NCI-H1092 treated with DMSO at 0.1 percent for 48 hours (cell line): Measurements from ENCODE around the gene MIA2.
"Not testable (repeated sequence)": the region's sequence is repeated elsewhere in the genome, so short reads cannot be mapped to it uniquely, and the experiment has no call there.

ENCODE experiments used
- DNase-seq: peaks from one replicate; lab custom pipeline; 2025; lab: John Stamatoyannopoulos, UW

Gene MIA2, protein sequence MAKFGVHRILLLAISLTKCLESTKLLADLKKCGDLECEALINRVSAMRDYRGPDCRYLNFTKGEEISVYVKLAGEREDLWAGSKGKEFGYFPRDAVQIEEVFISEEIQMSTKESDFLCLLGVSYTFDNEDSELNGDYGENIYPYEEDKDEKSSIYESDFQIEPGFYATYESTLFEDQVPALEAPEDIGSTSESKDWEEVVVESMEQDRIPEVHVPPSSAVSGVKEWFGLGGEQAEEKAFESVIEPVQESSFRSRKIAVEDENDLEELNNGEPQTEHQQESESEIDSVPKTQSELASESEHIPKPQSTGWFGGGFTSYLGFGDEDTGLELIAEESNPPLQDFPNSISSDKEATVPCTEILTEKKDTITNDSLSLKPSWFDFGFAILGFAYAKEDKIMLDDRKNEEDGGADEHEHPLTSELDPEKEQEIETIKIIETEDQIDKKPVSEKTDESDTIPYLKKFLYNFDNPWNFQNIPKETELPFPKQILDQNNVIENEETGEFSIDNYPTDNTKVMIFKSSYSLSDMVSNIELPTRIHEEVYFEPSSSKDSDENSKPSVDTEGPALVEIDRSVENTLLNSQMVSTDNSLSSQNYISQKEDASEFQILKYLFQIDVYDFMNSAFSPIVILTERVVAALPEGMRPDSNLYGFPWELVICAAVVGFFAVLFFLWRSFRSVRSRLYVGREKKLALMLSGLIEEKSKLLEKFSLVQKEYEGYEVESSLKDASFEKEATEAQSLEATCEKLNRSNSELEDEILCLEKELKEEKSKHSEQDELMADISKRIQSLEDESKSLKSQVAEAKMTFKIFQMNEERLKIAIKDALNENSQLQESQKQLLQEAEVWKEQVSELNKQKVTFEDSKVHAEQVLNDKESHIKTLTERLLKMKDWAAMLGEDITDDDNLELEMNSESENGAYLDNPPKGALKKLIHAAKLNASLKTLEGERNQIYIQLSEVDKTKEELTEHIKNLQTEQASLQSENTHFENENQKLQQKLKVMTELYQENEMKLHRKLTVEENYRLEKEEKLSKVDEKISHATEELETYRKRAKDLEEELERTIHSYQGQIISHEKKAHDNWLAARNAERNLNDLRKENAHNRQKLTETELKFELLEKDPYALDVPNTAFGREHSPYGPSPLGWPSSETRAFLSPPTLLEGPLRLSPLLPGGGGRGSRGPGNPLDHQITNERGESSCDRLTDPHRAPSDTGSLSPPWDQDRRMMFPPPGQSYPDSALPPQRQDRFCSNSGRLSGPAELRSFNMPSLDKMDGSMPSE (N-terminal part only)

DNA sequence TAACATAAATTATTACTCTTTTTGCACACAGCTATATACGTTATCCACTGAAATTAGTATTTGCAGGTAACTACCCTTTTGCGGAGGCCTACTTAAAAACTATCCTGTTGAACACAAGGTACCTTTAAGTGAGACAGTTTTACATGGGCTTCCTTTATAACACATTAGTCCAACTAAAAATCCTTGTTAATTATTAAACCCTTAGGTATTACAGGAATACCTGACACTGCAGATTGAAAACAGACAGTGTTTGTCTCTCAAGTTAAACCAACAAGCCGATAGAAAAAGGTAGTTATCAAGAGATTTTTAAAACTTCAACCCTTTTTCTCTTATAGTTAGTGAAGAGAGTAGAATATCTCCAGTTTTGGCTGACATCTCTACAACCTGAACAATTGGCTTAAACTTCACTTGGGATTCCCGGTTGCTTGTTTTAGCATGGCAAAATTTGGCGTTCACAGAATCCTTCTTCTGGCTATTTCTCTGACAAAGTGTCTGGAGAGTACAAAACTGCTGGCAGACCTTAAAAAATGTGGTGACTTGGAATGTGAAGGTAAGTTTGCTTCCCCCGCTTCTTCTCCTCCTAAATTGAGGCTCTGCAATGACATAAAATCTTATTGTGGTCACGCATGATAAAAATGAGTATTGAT lies at the start of gene MIA2:
Gene MIA2 (plus strand): TSS at position 236 of the 647 bp plus-strand sequence. CDS start 200 bp downstream, at position 436.
- no peak for DNase-seq

DNA sequence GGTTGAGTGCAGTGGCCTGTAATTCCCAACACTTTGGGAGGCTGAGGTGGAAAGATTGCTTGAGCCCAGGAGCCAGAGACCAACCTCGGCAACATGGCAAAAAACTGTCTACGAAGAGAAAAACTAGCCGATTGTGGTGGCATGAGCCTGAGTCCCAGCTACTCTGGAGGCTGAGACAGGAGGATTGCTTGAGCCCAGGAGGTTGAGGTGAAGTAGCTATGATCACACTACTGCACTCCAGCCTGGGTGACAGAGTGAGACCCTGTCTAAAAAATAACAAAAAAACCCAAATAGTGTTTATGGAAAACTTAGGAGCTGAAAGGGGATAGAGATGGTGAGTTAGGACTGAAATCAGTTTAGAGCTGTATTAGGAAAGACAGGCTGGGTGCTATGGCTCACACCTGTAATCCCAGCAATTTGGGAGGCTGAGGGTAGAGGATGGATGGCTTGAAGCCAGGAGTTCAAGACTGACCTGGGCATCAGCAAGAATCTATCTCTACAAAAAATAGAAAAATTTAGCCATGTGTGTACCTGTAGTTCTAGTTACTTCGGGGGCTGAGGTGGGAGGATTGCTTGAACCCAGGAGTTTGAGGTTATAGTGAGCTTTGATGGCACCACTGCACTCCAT lies 49.0 kb upstream of the MIA2 start:
- no peak for DNase-seq

DNA sequence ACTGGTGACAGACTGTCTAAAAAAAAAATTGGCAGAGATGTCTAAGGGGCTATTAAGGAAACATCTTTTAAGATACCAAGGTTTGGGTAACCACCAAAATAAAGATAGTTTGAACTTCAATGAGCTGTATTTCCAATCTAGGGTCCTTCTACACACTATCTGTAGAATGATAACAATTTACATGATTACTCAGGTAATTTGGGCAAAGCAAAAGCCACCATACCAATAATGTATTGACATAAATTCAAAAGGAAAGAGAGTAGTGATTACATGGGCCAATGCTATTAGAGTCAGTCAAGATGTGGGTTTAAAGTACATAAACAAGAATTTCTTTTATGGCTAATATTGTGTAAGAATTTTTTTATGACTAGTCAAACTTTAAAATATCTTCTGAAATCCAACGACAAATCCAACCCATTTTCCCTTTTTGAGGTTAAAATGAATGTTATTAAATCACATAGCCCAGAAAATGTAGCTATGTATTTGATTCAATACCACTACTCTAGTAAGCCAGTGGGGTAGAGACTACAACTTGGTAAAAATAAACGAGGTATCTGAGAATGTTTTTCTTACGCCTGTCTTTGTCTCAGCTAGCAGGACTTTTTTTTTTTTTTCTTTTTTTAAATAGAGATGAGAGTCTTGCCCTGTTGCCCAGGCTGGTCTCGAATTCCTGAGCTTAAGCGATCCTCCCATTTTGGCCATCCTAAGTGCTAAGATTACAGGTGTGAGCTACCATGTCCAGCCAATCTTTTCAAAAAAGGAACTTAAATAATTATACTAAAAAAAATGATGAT lies 48.3 kb upstream of the MIA2 start:
- DNase-seq, result no peak

DNA sequence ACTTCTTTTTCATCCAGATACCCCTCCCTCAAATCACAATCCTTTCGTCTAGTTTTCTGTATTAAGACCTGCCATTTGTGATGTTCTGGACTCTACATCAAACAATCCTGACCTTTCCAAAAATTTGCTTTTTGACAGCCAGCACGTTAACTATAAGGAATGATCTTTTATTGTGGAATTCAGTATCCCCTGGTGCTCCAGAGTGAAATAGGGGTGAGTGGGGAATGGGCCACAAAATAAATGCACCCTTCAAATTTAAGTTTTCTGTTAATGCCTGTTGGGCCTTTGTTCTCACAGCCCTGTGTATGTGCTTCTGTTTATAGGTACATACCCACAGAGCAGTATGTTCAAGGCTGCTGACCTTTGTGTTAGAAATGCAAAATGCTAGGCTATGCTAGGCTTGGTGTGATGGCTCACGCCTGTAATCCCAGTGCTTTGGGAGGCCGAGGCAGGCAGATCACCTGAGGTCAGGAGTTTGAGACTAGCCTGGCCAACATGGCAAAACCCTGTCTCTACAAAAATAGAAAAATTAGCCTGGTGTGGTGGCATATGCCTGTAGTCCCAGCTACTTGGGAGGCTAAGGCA lies 46.7 kb upstream of the MIA2 start:
- no peak for DNase-seq

DNA sequence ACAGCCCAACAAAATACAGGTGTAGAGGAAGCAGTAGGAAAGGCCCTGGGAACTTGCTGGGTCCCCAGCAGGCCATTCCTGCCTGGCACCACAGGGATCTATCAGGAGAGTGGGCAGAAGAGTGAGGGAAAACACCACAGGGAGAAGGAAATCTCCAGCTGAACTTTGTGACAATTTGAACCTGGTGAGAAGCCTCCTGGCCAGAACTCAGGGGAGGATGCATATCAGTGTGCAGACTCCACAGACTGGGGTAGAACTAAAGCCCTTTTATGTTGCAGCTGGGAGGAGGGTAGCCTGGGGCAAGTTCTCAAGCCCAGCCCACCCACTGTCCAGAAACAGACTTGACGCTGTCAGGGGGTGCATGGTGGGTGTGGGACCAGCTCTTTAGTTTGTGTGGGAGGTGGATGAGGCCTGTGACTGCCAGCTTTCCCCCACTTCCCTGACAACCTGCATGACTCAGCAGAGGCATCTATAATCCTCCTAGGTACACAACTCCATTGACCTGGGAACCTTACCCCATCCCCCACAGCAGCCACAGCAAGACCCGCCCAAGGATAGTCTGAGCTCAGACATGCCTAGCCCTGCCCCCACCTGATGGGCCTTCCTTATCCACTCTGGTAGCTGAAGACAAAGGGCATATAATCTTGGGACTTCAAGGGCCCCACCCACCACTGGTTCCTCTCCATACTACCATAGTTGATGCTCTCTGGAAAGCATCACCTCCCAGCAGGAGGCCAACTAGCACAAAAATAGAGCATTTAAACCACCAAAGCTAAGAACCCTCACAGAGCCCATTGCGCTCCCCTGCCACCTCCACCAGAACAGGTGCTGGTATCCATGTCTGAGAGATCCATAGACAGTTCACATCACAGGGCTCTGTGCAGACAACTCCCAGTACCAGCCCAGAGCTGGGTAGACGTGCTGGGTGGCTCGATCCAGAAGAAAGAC lies 29.8 kb upstream of the MIA2 start:
- no peak for DNase-seq

- DNase-seq, result not testable (repeated sequence)
Observed at GRCh38 chr14:39207430-39207829, 26.3 kb upstream of the MIA2 start.

DNA sequence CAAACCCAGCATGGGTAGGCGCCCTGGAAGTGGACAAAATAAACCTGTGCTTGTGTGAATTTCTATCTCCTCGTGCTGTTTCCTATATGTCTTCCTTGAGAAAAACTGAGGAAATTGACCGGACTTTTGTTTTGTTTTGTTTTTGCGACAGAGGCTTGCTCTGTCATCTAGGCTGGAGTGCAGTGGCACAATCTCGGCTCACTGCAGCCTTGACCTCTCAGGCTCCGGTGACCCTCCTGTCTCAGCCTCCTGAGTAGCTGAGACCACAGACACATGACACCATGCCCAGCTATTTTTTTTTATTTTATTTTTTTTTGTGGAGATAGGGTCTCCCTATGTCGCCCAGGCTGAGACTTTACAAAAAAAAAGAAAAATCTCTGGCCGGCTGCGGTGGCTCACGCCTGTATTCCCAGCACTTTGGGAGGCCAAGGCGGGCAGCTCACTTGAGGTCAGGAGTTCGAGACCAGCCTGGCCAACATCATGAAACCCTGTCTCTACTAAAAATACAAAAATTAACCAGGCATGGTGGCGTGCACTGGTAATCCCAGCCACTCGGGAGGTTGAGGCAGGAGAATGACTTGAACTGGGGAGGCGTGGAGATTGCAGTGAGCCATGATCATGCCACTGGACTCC lies 22.5 kb upstream of the MIA2 start:
- DNase-seq, result no peak

GRCh38 chr14:39212034-39212433 lies 21.7 kb upstream of the MIA2 start:
- DNase-seq, result no peak

GRCh38 chr14:39212693-39213092 lies 21.0 kb upstream of the MIA2 start:
- DNase-seq, result no peak

DNA sequence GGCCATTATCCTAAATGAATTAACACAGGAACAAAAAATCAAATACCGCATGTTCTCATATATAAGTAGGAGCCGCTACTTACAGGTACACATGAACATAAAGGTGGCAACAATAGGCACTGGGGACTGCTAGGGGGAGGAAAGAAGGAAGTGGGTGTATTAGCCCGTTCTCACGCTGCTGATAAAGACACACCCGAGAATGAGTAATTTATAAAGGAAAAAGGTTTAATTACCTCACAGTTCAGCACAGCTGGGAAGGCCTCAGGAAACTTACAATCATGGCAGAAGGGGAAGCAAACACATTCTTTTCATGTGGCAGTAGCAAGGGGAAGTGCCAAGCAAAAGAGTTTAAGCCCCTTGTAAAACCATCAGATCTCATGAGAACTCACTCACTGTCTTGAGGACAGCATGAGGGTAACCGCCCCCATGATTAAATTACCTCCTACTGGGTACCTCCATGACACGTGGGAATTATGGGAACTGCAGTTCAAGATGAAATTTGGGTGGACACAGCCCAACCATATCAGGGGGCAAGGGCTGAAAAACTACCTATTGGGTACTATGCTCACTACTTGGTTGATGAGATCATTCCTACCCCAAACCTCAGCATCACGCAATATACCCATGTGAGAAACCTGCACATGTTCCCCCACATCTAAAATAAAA lies 16.4 kb upstream of the MIA2 start:
- no peak for DNase-seq

DNA sequence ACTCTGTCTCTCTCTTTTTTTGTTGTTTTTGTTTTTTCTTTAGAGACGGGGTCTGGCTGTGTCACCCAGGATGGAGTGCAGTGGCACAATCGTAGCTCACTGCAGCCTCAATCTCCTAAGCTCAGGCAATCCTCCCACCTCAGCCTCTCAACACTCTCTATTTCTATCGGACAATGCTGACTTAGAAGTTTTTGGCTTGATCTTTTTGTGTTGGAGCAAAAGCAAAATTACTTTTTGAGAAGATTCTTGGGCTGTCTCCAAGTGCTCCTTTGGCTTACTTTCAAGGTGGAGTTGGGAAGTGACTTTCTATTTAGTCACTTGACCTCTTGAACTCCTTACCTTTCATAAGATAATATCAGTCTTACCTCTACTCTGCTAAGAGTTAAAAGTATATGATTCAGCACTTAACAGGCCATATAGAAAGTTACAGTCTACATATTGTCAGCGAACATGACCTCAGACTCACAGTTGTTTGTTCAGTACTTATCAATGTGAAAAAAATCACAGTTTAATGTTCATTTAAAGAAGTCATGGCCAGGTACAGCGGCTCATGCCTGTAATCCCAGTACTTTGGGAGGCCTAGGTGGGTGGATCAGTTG lies 15.4 kb upstream of the MIA2 start:
- DNase-seq, result no peak

- no peak for DNase-seq
Observed at GRCh38 chr14:39219075-39219499, 14.6 kb upstream of the MIA2 start.

DNA sequence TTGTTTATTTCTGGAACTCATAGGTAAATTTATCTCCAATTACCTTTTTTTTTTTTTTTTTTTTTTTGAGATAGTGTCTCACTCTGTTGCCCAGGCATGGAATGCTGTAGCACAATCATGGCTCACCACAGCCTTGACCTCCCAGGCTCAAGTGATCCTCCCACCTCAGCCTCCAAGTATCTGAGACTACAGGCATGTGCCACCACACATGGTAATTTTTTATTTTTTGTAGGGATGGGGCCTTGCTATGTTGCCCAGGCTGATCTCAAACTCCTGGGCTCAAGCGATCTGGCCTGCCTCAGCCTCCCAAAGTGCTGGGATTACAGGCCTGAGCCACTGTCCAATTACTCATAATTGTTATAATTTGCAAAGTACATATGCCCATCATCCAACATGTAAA lies 13.2 kb upstream of the MIA2 start:
- not testable (repeated sequence) for DNase-seq

- DNase-seq, result no peak
Observed at GRCh38 chr14:39228044-39228443, 5.7 kb upstream of the MIA2 start.

GRCh38 chr14:39228509-39229221 lies 5.0 kb upstream of the MIA2 start:
- DNase-seq, result no peak

DNA sequence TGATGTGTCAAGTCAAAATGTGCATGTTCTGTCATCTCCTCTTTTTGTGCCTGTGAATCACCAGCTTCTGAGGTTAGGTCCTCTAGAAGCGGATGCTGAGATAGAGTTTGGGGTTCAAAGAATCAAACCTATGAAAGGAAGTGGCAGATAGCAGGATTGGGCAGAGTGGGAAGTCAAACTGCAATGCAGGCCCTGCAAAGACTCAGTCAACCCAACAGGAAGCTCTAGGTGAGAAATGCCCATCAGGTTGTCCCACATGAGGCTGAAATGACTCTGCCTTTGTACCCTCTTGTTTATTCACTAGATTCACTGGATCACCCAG lies 4.5 kb upstream of the MIA2 start:
- DNase-seq, result no peak

DNA sequence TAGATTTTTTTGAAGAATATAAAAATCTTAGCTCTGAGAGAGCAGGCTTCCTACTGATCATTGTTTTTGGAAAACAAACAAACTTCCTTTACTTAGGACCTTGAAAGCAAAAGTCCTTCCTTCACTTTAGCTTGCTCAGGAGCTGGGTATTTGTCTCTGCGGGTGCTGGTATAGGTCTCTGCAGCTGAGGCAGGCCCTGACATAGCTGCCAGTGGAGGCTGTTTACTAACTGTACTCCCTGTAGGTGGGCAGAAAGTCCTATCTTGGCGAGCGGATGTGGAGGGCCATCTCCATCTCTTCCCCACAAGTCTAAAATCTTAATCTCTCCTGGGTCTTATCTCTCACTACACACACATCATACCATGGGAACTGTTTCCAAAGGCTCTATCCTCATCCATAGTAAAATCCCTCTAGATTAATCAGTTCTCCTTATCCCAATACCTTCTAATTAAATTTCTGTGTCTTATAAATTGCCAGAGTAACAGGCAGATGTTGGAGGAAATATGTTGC lies 4.1 kb upstream of the MIA2 start:
- no peak for DNase-seq
